ENCODE measurements around the gene RAPGEF1. TPM values are rescaled to one million over a fixed set of nuclear protein-coding genes. Genes with fewer than 3 reads are reported as not detected.

Gene RAPGEF1
- polyA plus RNA-seq, 2 of the 4 experiments (the other 2 are of a cell fraction): 21.6 to 27.7 TPM

DNA sequence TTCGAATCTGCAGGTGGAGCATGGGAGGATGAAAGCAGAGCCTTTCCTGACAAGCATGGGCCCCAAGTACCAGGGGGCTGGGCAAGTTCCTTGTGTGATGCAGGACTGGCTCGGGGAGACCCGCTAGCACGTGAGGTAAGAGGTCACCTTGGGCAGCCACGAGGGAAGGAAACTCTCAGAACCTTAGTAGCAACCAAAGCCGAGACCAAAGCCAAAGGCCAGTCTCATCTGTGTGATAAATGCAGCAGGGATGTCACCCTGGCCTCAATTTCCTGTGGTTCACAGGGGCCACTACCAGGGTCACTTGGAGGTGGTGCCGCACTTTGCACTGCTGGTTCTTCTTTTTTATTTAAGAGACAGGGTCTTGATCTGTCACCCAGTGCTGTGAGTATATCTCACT lies 155.0 kb downstream of the RAPGEF1 start:
- no peak overlapping the region for H3K27ac ChIP-seq

GRCh38 chr9:131583836-131584555 lies 155.9 kb downstream of the RAPGEF1 start:
- Histone ChIP-seq H3K9me3 (no peaks in the 10 kb centered on the region), H3K4me3 (no peak overlapping the region), H3K4me1 (no peaks in the 10 kb centered on the region), H3K27ac (no peak overlapping the region), H3K4me2 (no peak overlapping the region)
- POLR2A ChIA-PET: no interaction called here
- no peak for TF ChIP-seq POLR2A (IDR thresholded peaks at IDR 0.05; ENCODE audit: low read length)
- TF ChIP-seq HOXA7 (CRISPR knock-in tag; IDR thresholded peaks at IDR 0.05): no peak
- TF ChIP-seq ZSCAN20 (CRISPR knock-in tag; IDR thresholded peaks at IDR 0.05): no peak
- no peak for TF ChIP-seq KDM5A (IDR thresholded peaks at IDR 0.05)
- WGBS (ENCODE audit: missing lambda C conversion rate): 94% methylated on average over 17 of the region's 27 CpGs
- CTCF ChIA-PET: interaction anchor here (0.6 to 2.4 kb wide), 4 partner anchors 156 to 248 kb away, joined by 3 to 15 read pairs (median 4); partner anchors contain the start of gene RAPGEF1
- DNase-seq (ENCODE audit: low read depth in 1 of 2, low spot score in 1 of 2) (no peak), ATAC-seq (no peak), FAIRE-seq (no peak)

More for the DNA sequence above, 155.0 kb downstream of the RAPGEF1 start:
- no peak for ATAC-seq
- Histone ChIP-seq H3K4me2 (no peak overlapping the region), H3K4me1 (no peaks in the 10 kb centered on the region), H3K9me3 (no peaks in the 10 kb centered on the region), H3K4me3 (no peak overlapping the region)
- ChIA-PET POLR2A (no interaction called here), CTCF (interaction anchor here (0.7 to 2.4 kb wide), 6 partner anchors 9 to 171 kb away, joined by 4 to 15 read pairs (median 4); partner anchors contain the start of gene RAPGEF1)
- no peak for DNase-seq (ENCODE audit: low read depth in 1 of 2, low spot score in 1 of 2)
- TF ChIP-seq EP300 (IDR thresholded peaks at IDR 0.05): no peak
- no peak for TF ChIP-seq RCOR1 (IDR thresholded peaks at IDR 0.05; ENCODE audit: low read depth, low read length)
- TF ChIP-seq ELK1 (IDR thresholded peaks at IDR 0.05; ENCODE audit: low read depth, low read length): no peak
- TF ChIP-seq RARB (CRISPR knock-in tag; IDR thresholded peaks at IDR 0.05): no peak
- TF ChIP-seq CEBPB (IDR thresholded peaks at IDR 0.05): no peak
- TF ChIP-seq CHD2 (IDR thresholded peaks at IDR 0.05; ENCODE audit: low read length, partially characterized antibody): no peak
- TF ChIP-seq MAZ (IDR thresholded peaks at IDR 0.05; ENCODE audit: borderline replicate concordance, low read depth, low read length): no peak
- no peak for FAIRE-seq
- WGBS (ENCODE audit: missing lambda C conversion rate): 95% methylated on average over 6 of the region's 7 CpGs

- FAIRE-seq: no peak
Measured at GRCh38 chr9:131583337-131583645, 156.6 kb downstream of the RAPGEF1 start.

More at GRCh38 chr9:131583337-131583645, 156.6 kb downstream of the RAPGEF1 start:
- TF ChIP-seq CHD2 (IDR thresholded peaks at IDR 0.05; ENCODE audit: low read length, partially characterized antibody) (no peak), POLR2AphosphoS2 (conservative IDR thresholded peaks at IDR 0.05; ENCODE audit: low read length) (no peak), FOSB (CRISPR knock-in tag; IDR thresholded peaks at IDR 0.05) (no peak), EHF (CRISPR knock-in tag; IDR thresholded peaks at IDR 0.05) (no peak), POLR2A (IDR thresholded peaks at IDR 0.05; ENCODE audit: low read length) (no peak), HDAC2 (IDR thresholded peaks at IDR 0.05) (no peak), TP53 (CRISPR knock-in tag; IDR thresholded peaks at IDR 0.05) (no peak), BHLHE40 (IDR thresholded peaks at IDR 0.05; ENCODE audit: low read depth, low read length) (no peak), NPAS2 (CRISPR knock-in tag; IDR thresholded peaks at IDR 0.05; ENCODE audit: borderline replicate concordance) (no peak), HOXA7 (CRISPR knock-in tag; IDR thresholded peaks at IDR 0.05) (no peak), RARB (CRISPR knock-in tag; IDR thresholded peaks at IDR 0.05) (no peak), TFCP2L1 (CRISPR knock-in tag; IDR thresholded peaks at IDR 0.05) (no peak), ESRRA (IDR thresholded peaks at IDR 0.05; ENCODE audit: borderline replicate concordance, low read length) (no peak), RNF2 (IDR thresholded peaks at IDR 0.05; ENCODE audit: borderline replicate concordance, low read depth) (no peak), BCL3 (IDR thresholded peaks at IDR 0.05) (no peak)
- TF ChIP-seq, protein P1, sequence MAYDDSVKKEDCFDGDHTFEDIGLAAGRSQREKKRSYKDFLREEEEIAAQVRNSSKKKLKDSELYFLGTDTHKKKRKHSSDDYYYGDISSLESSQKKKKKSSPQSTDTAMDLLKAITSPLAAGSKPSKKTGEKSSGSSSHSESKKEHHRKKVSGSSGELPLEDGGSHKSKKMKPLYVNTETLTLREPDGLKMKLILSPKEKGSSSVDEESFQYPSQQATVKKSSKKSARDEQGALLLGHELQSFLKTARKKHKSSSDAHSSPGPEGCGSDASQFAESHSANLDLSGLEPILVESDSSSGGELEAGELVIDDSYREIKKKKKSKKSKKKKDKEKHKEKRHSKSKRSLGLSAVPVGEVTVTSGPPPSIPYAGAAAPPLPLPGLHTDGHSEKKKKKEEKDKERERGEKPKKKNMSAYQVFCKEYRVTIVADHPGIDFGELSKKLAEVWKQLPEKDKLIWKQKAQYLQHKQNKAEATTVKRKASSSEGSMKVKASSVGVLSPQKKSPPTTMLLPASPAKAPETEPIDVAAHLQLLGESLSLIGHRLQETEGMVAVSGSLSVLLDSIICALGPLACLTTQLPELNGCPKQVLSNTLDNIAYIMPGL (CRISPR knock-in tag; IDR thresholded peaks at IDR 0.05; ENCODE audit: borderline replicate concordance): no peak
- ATAC-seq (no peak), DNase-seq (ENCODE audit: low read depth in 1 of 2, low spot score in 1 of 2) (no peak)
- Histone ChIP-seq H3K27ac (no peak overlapping the region), H3K4me2 (no peak overlapping the region), H3K4me3 (no peak overlapping the region), H3K9me3 (no peaks in the 10 kb centered on the region), H3K4me1 (no peaks in the 10 kb centered on the region)
- WGBS (ENCODE audit: missing lambda C conversion rate): no CpG with 5 or more reads among the region's 5 CpGs
- ChIA-PET POLR2A (no interaction called here), CTCF (interaction anchor here (2.0 to 2.4 kb wide), 2 partner anchors 8 to 156 kb away, joined by 6 to 15 read pairs; partner anchors contain the start of gene RAPGEF1)
